NT2/D1 (cell line): ENCODE measurements around the gene CLIC5.

Experiments
- SUZ12 ChIP-seq: IDR thresholded peaks from 2 replicates; pipeline ENCODE4 v1.6.1; 2011; ENCODE audit not compliant: insufficient read length, insufficient read depth; ENCODE audit errors: extremely low read depth
- YY1 ChIP-seq: IDR thresholded peaks from 2 replicates; pipeline ENCODE4 v1.6.1; 2011; ENCODE audit not compliant: insufficient read length, insufficient read depth
- ZNF274 ChIP-seq: IDR thresholded peaks from 2 replicates; pipeline ENCODE4 v1.6.1; 2011; ENCODE audit warnings: mild to moderate bottlenecking, low read depth, low read length

DNA sequence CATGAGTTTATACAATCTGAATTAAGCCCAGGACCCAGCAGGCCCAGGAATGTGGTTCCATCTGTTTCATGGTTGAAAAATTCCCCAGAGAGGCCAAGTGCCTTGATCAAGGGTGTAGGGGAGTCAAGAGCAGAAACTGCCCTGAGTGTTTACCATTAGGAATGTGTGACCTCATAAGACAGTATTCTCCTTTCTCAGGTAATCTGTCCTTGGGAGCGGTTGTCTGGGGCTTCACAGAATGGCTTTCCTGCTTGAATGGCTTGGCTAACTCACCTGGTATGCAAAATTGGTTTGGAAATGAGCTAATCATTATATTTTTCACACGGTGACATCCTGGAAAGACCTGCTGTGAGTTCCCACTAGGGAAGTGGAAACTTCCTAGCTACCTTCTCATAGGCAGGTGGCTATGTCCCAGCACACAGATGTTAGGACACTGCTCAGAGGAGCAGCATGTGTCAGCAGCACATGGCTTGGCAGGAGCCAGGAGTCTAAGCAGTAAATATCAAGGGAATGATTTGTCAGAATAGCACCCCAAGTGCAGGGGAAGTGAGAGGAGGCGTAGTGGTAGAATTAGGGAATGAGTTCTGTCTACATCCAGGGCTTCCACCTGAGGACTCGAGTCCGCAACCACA, 17.7 kb downstream of the CLIC5 start:
- no peak for TF ChIP-seq YY1
- TF ChIP-seq SUZ12 = no peak
- no peak for TF ChIP-seq ZNF274
